CD1c-positive myeloid dendritic cell (primary cell): Measurements from ENCODE around the gene IQGAP3.

Experiments
- DNase-seq: peaks from one replicate; pipeline ENCODE4 v3.0.0-alpha.2; 2016; ENCODE audit errors: extremely low spot score

Gene IQGAP3

DNA sequence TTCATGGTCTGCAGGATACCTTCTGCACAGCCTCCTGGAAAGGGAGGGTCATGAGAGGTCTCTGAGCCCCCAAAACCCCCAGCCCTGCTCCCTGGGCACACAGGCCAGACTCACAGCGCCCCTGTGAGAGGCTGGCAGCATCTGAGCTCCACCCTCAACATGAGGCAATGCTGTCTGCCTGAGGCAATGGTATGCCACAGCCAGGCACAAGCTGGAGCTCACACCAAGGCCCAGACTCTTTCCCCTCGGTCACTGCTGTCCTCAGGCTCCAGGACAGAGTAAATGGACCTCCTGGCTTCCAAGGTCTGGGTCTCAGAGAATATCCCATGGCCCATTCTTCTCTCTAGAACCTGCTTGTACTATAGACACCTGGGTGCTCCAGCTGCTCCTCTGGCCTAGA lies 89.0 kb downstream of the IQGAP3 start:
- no peak for DNase-seq

DNA sequence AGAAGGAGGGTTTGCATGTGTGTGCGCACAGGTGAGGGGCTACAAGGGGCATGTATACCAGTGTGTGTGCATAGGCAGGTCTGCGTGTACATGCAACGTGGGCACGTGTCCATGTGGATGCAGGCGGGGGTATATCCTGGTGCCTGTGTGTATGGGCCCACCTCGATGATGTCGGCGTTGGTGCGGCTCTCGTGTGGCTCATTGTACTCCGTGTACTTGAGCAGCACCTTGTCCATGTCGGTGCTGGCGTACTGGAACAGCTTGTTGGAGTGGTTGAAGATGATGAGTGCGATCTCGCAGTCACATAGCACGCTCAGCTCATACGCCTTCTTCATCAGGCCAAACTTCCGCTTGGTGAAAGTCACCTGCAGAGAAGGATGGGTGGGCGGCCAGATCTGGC lies 90.1 kb downstream of the IQGAP3 start:
- no peak for DNase-seq

GRCh38 chr1:156481527-156481926 lies 90.8 kb downstream of the IQGAP3 start:
- no peak for DNase-seq

DNA sequence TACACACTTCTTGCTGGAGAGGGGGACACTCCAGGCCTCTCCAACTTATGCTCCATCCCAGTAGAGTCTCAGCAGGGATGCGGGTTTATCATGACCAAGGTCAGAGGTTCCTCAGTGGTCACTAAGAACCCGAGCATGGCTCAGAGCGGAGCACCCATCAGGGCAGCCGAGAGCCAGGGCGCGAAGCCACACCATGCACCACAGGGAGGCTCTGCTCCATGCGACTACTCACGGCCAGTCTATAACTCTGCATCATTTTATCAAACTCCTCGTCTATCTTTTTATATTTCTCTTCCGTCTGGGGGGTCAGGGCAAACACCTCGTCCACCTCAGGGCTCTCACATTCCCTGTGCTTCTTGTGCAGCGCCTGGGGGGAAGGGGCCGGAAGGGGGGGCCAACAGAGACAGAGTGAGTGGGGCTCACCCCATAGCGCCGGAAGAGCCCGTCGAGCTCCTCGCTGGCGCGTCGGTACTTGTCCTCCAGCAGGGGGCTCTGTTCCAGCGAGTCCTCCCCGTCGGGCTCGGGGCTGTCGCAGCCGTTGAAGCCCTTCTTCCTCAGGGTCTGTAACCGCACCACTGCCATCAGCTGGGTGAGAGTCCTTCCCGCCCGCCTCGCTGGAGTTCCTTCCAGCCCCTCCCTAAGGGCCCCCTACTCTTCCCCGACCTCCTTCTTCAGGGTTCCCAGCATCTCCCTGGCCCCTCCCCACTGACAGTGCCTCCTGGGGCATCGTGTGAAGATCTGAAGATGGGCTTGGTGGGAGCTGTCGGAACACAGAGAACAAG lies 91.8 kb downstream of the IQGAP3 start:
- peak; percentile 85 for DNase-seq

- DNase-seq = peak; percentile 68
Observed at GRCh38 chr1:156480016-156480370, 92.4 kb downstream of the IQGAP3 start.

DNA sequence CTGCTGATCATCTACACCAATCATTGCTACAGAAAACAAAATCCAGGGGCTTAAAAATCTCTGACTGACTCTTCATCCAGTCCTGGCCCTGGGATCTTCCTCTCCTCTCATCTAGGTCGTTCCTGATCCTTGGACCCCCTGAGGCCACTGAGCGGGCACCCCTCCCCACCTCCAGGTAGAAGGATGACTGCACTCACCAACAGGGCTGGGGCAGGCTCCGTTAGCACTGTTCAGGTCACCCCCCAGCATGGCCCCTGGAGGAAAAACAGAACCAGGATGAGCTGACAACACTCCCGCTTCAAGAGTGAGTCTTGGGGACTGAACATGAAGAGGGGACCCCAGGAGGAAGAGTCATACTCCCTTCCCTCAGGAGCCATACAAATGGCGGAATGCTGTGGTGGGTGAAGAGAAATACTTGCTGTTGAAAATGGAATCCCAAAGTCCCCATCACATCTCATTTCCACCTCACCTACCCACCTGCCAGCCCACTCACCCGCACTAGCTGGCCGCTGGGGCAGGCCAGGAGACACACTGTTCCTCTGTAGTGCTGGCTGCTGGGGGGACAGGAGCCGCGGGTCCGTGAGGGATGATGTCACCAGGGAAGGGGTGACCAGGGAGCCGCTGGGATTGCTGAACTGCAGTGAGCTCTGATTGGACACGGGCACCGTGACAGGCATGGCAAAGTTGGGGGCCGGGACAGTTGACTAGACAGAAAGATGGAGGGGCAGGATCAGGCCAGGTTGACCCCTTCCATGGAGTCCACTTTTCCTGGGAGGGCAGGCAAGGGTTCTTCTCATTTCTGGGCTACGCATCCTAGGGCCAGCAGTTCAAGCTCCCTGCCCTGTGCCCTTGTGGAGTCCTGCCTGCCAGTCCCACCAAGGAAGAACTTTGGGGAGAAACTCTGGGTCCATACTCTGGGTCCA lies 93.0 kb downstream of the IQGAP3 start:
- DNase-seq = no peak

DNA sequence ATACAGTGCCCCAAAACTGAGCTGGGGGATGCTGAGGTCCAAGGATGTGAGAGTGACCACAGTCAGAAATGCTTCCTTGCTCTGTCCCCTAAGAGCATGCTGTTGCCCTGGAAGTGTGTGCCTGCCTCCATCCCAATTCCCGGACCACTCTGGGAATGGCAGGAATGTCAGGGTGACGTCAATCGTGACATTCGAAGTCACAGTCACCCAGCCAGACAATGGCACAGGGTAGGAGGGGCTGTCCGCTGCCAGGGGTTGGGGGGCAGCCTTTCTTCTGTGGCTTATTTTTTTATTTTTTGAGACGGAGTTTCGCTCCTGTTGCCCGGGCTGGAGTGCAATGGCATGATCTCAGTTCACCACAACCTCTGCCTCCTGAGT lies 94.1 kb downstream of the IQGAP3 start:
- no peak for DNase-seq

DNA sequence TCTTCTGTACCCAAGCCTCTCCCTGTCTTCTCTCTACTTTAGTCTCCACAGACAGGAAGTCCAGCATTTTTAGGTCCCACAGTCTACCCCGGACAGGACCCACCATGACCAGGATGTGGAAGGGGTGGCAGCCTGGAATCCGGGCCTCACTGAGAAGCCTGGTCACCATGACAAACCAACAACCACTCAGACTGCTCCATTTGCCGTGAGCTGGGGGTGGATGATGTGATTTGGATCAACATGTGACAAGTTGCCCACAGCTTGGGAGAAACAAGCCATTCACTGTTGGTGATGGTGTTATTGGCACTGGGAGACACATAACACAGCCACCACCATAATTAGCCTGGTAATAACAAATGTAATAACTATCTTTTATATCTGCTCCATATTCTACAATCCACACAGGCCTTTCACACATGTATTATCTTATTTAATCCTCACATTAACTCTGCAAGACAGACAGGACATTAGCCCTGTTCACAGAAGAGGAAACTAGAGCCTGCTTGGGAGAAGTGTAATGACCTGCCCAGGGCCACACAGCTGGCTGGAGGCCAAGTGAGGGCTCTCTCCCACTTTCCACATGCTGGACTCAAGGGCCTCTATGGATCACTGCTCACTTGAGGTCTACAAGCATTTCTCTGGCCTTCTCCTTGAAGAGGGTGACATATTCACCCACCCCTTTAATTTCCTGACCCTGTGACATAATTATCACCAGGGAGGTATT lies 94.7 kb downstream of the IQGAP3 start:
- DNase-seq = peak; percentile 33

- DNase-seq = no peak
Observed at GRCh38 chr1:156476501-156477298, 95.7 kb downstream of the IQGAP3 start.

GRCh38 chr1:156475568-156476500 lies 96.5 kb downstream of the IQGAP3 start:
- DNase-seq = no peak
